GM21423 (cell line): Measurements from ENCODE around the gene CCDC170.

Experiments used
- ATAC-seq: cut with Tn5 transposase; IDR thresholded peaks from one replicate; pipeline ENCODE4 v1.9.1; 2021; ENCODE audit warnings: mild to moderate bottlenecking, moderate library complexity; ENCODE audit not compliant: unreplicated experiment

CCDC170 gene

DNA sequence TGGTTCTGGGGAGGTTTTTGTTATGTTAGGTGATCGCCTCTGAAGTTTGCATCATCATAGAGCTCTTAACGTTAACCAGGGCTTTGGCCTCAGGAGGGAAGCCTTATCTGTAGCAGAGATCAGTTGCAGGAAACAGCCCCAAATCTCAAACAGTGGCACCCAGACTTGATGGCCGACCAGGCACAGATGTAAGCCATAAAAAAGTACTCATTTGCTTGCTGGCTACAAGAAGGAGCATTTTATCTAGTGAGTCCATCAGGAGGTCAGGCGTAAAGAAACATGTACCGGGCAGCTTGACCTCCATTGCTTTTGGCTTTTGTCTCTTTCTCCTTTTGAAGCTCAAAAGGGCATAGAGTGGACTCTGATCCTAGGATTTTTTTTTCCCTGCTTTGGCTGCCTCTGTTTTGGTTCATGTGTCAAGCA lies 122.3 kb downstream of the CCDC170 start:
- ATAC-seq, result no peak

DNA sequence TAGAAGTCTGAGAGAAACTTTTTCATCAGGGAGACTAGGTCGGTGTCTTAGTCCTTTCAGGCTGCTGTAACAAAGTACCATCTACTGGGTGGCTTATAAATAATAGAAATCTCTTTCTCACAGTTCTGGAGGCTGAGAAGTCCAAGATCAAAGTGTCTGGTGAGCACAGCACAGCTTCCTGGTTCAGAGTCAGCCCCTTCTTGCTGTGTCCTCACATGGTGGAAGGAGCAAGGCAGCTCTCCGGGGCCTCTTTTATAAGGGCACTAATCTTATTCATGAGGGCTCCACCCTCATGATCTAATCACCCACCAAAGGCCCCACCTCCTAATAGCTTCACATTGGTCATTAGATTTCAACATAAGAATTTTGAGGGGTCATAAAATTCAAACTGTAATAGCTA lies 122.8 kb downstream of the CCDC170 start:
- no peak for ATAC-seq

DNA sequence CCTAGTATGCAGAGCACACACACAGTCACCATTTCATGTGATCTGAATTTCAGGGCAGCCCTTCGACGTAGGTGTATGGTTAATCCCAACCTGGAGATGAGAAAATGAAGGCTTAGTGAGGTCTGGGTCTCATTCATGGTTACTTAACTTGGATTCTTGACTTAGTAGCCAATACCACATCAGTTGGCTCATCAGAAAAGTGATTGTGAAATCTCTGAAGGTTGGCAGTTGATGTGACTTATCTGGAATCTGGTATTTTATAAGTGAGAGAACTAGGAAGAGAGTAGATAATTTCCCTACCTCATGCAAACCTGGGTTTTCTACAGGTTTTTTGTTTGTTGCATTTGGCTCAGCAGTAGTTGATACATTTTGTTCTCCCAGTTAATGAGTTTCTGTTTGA lies 123.7 kb downstream of the CCDC170 start:
- no peak for ATAC-seq

DNA sequence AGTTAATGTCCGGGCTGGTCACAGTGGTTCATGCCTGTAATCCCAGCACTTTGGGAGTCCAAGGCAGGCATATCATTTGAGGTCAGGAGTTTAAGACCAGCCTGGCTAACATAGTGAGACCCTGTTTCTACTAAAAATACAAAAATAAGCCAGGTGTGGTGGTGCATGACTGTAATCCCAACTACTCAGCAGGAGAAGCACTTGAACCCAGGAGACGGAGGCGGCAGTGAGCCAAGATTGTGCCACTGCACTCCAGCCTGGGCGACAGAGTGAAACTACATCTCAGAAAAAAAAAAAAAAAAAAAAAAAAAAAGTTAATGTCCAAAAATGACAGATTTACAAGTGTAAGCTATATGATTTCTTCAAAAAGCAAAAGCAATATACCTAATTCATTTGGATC lies 124.9 kb downstream of the CCDC170 start:
- no peak for ATAC-seq

DNA sequence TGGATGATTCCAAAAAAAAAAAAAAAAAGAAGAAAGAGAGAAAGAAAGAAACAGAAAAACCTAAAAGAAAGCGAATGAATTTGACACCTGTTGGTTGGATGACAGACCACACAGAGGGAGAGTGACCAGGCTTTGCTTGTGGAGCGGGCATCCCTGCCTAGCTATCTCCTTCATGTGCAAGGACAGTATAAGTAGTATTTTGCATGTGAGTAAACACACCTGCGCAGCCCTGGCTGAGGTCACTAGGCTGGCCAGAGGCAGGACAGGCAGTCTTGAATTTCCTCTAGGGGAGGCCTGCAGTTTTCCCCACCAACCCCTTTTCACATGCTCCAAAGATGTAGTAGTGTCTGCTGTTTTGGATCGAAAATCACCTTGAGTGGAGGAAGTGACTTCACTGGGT lies 126.4 kb downstream of the CCDC170 start:
- no peak for ATAC-seq

DNA sequence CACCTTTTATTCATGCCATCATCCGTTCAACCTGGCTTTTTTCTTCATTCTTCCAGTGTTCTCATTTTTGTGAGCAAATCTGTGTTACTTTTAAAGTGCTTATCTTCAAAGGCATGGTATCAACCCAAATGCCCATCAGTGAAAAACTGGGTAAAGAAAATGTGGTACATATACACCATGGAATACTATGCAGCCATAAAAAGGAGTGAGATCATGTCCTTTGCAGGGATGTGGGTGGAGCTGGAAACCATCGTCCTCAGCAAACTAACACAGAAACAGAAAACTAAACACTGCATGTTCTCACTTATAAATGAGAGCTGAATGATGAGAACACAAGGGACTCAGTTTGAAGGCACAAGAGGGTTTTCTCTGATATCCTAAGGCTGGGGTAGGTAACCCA lies 130.3 kb downstream of the CCDC170 start:
- ATAC-seq, result no peak

DNA sequence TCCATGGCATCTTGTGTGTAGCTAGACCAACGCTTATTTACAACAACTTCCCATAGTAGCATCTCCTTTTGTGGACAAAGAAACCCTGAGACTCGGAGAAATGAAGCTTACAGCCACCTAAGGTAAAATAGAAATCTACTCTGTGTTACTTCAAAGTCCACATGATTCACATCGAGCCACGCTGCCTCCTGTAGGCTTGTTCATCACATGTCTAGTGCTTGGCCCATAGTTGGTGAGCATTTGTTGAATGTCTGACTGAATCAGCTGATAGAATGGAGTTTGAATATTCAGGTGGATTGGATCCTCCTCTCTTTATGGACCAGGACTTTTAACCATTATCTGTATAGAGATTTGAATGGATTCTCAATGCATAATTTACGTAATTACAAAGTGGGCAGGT lies 130.7 kb downstream of the CCDC170 start:
- ATAC-seq, result no peak

DNA sequence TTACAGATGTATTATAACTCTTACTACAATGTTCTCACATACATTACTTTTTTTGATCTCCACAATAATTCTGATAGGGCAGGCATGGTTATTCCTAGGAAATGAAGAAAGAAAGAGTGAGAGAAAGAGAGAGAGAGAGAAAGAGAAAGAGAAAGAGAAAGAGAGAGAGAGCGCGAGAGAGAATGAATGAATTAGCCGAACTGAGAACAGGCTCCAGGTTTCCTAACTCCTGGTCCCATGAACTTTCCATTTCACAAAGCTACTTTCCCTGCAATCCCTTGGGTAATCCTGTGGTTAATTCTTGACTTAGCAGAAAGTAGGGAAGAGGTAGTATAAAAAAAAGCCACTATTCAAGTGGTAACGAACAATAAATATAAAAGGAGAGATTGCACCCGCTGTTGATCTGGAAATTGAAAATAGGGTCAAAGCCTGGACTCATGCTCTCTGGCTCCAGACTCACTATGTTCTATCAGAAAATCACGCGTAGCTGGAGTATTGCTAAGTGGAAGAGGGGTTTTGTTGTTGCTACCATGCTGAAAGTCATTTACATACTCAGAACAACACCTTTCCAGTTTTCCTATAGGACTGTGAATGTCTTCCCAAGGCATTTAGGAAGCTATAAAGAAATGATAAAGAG lies 131.2 kb downstream of the CCDC170 start:
- ATAC-seq, result no peak

DNA sequence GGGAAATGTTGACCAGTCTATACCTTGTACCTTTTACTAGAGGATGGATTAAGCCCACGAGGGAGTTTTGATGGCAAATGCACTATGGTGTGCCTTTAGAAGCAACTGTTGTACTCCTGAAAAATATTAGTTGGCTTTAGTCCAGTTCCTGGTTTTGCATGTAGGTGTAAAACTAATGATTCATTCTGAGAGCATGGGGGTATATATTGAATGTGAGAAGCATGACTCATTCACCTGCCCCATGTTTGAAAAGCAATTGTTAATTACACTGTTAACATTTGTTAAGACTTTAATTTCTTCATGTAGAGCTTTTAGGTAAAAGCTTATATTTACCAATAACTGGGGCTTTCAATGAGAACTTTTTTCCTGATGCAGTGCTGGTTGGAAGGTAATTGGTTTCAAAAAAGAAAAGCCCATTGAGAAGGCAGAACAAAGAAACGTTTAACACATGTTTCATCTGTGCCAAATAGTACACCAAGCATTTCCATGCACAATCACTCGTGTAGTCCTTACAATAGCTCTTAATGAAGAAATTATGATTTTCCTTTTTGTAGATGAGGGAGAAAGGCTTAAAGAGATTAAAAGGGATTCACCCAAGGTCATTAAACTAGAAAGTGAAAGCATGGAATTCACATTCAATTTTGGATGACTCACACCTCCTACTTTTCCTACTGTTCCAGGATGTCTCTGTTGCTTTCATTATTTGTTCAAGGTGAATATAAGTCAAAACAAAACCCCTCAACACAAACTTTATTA lies 134.1 kb downstream of the CCDC170 start:
- ATAC-seq, result peak; percentile 52

DNA sequence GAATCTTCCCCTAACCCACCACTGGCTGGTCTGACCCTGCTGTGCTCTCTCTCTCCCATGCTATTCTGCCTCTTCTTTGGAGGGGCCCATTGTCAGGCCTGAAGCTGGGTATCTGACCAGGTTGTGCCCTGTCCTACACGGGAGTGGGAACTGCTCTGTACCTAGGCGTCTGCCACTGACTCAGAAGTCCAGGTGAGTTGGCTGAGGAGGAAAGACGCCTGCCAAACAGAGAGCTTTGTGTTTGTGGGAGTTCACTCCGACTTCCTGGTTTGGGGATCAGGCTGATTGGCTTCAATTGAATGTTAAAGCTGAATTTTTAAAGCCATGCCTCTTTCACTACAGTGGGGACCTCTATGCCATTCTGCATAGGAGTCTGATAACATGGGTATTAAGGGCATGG lies 136.0 kb downstream of the CCDC170 start:
- no peak for ATAC-seq

DNA sequence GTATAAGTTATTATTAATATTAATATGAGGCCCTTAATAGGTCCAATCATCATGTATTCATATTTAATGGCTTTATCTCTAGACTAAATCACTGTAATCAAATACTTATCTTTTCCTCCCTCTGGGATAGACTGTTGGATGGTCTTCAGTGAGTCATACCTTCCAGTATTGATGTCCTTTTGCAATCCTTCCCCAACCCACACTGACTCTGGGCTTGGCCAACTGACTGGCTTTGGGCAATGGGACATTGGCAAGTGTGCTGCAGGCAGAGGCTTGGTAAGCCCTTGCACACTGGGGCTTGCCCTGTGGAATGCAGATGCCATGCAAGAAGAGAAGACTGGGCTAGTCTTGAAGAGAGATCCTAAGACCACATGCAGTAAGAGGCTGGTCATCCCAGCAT lies 136.6 kb downstream of the CCDC170 start:
- ATAC-seq, result no peak

DNA sequence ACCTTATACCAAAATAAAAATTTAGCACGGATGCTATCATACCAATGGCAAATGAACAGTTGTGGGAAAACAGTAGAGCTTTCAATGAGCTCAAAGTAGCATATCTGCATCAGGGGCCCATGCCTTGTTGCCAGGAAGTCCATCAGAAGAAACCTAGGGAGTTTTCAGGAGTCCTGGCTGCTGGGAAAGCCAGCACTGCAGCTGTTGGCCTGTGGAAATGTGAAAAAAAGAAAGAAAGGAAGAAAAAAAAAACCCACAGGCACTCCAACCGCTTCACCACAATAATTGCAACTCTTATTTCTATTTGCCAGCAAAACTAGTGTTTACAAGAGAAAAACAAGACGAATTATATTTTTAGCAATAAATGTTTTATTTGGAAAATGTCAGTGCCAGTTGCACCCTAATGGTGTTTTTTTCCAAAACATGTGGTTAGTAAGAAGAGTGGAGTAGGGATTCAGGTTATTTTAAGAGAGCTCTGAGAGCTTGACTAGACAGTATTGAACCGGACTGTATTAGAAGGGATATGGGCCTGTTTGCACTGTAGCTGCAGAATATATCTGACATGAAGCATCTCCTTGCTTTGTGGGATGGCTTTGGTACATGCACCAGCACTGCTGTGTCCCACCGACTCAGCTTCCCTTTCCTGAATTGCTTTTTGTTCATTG lies 137.3 kb downstream of the CCDC170 start:
- no peak for ATAC-seq

DNA sequence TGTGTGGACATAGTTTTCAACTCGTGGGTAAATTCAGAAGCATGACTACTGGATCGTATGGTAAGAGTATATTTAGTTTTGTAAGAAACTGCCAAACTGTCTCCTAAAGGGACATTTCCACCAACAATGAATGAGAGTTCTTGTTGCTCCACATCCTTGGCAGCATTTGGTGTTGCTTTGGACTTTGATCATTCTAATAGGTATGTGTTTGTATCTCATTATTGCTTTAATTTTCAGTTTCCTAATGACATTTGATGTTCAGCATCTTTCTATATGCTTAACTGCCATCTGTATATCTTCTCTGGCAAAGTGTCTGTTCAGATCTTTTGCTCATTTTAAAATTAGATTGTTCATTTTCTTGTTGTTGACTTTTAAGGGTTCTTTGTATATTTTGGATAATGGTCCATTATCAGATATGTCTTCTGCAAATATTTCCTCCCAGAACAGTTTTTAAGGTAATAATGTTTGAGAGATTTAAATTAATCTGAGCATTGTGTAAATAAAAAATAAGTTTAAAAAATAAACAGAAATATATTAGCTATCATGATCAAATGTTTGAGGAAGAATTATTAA lies 138.7 kb downstream of the CCDC170 start:
- no peak for ATAC-seq

DNA sequence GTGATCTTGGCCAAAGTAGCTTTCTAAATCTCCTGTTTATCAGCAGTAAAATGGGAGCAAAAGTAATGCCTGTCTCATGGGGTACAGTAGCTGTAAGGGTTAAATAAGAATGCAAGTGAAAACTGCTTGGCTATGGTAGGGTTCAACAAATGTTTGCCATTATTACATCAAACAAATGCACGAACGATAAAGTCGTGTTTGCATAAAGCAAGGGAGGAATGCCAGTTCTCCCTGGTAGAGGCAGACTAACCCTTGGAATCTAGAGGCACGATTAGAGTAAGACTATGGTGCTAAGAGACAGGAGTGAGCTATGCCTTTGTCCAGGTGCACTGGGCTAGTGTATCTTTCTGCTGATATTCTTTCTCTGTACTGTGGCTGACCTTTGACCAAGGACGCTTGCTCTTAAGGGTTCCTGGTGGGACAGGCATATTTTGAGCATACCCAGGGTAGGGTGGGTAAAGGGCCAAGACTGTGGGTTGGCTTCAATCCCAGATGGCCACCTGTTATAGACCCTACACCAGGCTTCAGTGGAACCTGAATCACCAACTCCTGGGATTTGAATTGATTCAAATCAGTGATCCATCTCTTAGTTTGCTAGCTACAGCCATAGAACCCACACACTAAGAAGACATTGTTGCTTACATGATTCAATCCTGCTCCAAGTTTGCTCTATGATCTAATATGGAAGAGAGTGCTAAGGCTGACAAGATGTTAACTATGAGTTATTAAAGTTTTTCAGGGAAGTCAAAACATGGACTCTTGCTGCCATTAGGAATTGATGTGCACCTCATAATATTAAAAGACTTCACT lies 139.9 kb downstream of the CCDC170 start:
- no peak for ATAC-seq

DNA sequence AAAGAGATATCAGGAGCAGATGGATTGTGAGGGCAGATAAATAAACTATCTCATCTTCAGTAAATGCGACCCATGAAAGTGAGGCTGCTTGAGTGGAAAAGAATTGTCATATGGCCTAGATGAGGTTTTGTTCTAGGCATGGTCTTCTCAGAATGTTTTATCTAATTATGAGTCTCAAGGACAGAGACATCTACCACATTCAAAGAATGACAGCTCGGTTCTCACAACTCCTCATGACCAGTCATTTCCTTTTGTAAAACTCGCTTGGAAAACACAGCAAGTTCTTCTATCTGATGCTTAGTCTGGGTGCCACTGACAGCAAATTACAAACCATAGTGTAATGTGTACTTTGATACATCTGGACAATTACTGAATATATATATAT lies 140.5 kb downstream of the CCDC170 start:
- ATAC-seq, result no peak

DNA sequence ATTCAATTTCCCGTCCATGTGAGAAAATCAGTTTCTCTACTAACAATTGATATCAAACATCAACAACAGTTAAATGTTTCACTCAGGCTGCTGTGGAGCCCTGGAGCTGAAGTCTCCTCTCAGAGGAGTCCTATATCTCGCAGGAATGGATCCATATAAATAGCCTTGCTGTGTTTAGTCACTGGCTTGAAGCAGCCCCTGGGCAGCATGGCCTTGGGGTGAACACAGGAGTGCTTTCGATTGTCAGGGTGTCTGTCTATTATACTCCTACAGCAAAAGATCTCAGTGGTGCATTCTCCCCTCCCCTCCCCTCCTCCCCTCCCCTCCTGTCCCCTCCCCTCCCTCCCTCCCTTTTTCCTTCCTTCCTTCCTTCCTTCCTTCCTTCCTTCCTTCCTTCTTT lies 141.9 kb downstream of the CCDC170 start:
- no peak for ATAC-seq

DNA sequence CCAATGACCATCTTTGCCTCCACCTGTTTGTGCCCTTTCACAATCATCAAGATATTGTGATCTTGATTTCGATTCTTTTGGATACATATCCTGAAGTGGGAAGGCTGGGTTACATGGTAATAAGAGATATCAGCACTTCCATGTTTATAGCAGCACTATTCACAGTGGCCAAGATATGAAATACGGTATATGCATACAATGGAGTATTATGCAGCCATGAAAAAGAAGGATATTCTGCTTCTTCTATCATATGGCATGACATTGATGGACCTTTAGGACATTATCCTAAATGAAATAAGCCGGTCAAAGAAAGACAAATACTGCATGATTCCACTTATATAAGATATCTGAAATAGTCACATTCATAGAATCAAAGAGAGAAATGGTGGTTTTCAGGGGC lies 144.0 kb downstream of the CCDC170 start:
- no peak for ATAC-seq

DNA sequence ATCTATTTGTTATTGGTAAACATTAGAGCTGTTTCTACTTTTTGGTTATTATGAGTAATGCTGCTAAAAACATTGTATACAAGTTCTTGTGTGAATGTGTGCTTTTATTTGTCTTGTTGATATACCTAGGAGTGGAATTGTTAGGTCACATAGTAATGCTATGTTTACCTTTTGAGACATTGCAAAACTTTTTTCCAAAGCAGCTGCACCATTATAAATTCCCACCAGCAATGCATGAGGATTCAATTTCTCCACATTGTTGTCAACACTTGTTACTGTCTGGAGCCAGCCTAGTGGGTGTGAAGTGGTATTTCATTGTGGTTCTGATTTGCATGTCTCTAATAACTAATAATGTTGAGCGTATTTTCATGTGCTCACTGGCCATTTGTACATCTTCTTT lies 145.9 kb downstream of the CCDC170 start:
- no peak for ATAC-seq

DNA sequence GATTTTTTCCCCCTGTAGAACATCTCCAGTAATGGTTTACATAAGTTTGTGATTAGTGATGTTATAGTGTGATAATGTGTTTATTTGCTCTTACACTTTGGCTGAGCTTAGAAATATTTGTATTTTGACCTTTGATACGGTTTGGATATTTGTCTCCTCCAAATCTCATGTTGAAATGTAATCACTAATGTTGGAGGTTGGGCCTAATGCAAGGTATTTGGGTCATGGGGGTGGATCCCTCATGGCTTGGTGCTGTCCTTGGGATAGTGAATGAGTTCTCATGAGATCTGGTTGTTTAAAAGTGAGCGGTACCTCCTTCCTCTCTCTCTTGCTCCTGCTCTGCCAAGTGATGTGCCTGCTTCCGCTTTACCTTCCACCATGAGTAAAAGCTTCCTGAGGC lies 147.2 kb downstream of the CCDC170 start:
- ATAC-seq, result no peak

DNA sequence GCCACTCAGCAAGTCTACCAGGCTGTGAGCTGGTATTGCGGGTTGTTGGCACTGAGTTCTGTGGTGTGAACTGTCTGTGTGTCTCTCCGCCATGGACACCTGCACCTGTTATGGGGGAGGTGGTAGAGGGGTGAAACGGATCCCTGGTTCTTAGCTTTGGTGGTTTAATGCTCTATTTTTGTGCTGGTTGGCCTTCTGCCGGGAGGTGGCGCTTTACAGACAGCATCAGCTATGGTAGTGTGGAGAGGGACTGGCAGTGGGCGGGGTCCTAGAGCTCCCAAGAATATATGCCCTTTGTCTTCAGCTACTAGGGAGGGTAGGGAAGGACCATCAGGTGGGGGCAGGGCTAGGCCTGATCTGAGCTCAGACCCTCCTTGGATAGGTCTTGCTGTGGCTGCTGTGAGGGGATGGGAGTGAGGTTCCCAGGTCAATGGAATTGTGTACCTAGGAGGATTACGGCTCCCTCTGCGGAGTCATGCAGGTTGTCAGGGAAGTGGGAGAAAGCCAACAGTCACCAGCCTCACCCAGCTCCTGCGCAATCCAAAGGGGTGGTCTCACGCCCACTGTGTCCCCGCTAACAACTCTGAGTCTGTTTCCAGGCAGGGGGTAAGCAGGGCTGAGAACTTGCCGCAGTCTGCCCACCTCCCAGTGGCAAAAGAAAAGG lies 154.3 kb downstream of the CCDC170 start:
- ATAC-seq, result no peak

DNA sequence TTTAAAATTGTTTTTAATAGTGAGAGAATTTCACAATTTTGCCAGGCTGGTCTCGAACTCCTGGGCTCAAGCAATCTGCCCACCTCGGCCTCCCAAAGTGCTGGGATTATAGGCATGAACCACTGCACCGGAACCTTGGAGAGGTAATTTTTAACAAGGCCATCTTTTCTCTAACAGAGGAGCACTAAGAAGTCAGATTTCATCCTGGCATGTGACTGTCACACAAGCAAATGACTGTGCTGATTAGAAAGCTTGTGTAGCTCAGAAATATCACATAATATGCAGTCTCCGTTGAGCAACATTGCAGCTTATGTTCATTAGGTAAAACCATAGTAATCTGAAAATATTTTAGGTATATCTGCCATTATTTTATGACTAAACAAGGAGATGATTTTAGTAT lies 156.0 kb downstream of the CCDC170 start:
- ATAC-seq, result no peak
